HG03045 (cell line): Measurements from ENCODE around the gene CACNB2.
"Not testable (repeated sequence)": the region's sequence is repeated elsewhere in the genome, so short reads cannot be mapped to it uniquely, and the experiment has no call there.

Experiments
- ATAC-seq: cut with Tn5 transposase; IDR thresholded peaks from one replicate; pipeline ENCODE4 v1.9.1; 2021; ENCODE audit warnings: mild to moderate bottlenecking, moderate library complexity; ENCODE audit not compliant: unreplicated experiment

The CACNB2 gene

GRCh38 chr10:18554479-18554878, 414.3 kb downstream of the CACNB2 start:
- ATAC-seq: no peak

GRCh38 chr10:18556522-18557147, 416.4 kb downstream of the CACNB2 start:
- ATAC-seq: no peak

- no peak for ATAC-seq
These were observed 417.7 kb downstream of the CACNB2 start for GRCh38 chr10:18557960-18558359.

- no peak for ATAC-seq
These were observed 421.8 kb downstream of the CACNB2 start for GRCh38 chr10:18561861-18562551.

- no peak for ATAC-seq
These were observed 422.9 kb downstream of the CACNB2 start for GRCh38 chr10:18563003-18563726.

- no peak for ATAC-seq
These were observed 424.8 kb downstream of the CACNB2 start for GRCh38 chr10:18565006-18565405.

GRCh38 chr10:18566177-18566576, 426.0 kb downstream of the CACNB2 start:
- no peak for ATAC-seq

GRCh38 chr10:18567343-18567856, 427.2 kb downstream of the CACNB2 start:
- no peak for ATAC-seq

- ATAC-seq: not testable (repeated sequence)
These were observed 430.2 kb downstream of the CACNB2 start for GRCh38 chr10:18570386-18570785.

- ATAC-seq: no peak
These were observed 430.9 kb downstream of the CACNB2 start for GRCh38 chr10:18571076-18571475.

- no peak for ATAC-seq
These were observed 431.6 kb downstream of the CACNB2 start for GRCh38 chr10:18571780-18572179.

GRCh38 chr10:18572959-18573561, 432.8 kb downstream of the CACNB2 start:
- no peak for ATAC-seq

- ATAC-seq: no peak
These were observed 436.4 kb downstream of the CACNB2 start for GRCh38 chr10:18576586-18576985.

- no peak for ATAC-seq
These were observed 437.8 kb downstream of the CACNB2 start for GRCh38 chr10:18577823-18578685.

GRCh38 chr10:18582803-18583202, 442.6 kb downstream of the CACNB2 start:
- ATAC-seq: no peak

GRCh38 chr10:18583575-18584270, 443.5 kb downstream of the CACNB2 start:
- no peak for ATAC-seq

- not testable (repeated sequence) for ATAC-seq
These were observed 446.4 kb downstream of the CACNB2 start for GRCh38 chr10:18586637-18587036.

GRCh38 chr10:18591141-18591540, 450.9 kb downstream of the CACNB2 start:
- not testable (repeated sequence) for ATAC-seq
